Hair follicular keratinocyte (primary cell): ENCODE results near the gene FAM228B. TPM values are rescaled to one million over a fixed set of nuclear protein-coding genes. Genes with fewer than 3 reads are reported as not detected.

Source experiments
- total RNA-seq: library from RNA; depleted of rRNA; stranded (reverse); fragments of >200 nt; gene quantifications from 2 replicates; pipeline ENCODE4 v1.2.3, GENCODE V29; 2015

Gene FAM228B
- 2.4 and 3.6 TPM in 2 replicates for total RNA-seq

DNA sequence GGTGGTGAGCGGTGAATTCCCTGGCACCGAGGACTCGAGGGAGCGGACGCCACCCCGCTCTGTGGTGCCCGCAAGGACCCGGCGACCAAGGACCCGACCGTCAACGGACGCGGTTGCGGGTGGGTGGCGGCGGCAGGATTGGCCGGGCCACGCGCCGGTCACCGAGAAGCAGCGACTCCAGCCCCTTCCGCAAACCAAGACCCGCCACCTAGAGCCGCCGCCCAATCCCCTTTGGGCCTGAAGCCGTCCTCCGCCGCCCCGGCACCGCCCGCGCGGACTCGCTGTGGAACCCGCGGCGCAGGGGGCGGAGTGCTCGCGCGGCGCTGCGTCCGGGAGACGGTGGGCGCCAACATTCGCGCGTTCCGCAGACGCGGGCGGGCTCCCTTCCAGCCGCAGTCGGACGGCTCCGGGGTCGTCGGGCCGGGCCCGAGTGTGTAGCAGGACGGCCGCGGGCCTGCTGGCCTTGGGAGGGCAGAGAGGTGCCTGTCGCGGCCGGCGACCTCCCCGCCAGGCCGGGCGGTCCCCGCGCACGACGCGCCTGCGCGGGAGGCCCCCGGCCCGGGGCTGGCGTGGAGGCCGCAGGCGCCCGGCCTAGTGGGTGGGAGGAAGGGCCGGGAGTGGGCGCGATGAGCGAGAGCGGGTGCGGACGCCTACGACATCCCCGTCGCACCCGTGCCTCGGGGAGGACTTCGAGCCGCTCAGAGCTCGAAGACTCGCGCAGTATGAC, at the start of gene FAM228B, which contains the start of gene PFN4:
Gene FAM228B, plus strand, starts transcription at position 275 of the 727 bp plus-strand sequence. CDS start 893 bp downstream, outside the sequence.
Gene PFN4, minus strand, starts transcription at position 140 of the 727 bp plus-strand sequence. CDS start 799 bp downstream, outside the sequence.

DNA sequence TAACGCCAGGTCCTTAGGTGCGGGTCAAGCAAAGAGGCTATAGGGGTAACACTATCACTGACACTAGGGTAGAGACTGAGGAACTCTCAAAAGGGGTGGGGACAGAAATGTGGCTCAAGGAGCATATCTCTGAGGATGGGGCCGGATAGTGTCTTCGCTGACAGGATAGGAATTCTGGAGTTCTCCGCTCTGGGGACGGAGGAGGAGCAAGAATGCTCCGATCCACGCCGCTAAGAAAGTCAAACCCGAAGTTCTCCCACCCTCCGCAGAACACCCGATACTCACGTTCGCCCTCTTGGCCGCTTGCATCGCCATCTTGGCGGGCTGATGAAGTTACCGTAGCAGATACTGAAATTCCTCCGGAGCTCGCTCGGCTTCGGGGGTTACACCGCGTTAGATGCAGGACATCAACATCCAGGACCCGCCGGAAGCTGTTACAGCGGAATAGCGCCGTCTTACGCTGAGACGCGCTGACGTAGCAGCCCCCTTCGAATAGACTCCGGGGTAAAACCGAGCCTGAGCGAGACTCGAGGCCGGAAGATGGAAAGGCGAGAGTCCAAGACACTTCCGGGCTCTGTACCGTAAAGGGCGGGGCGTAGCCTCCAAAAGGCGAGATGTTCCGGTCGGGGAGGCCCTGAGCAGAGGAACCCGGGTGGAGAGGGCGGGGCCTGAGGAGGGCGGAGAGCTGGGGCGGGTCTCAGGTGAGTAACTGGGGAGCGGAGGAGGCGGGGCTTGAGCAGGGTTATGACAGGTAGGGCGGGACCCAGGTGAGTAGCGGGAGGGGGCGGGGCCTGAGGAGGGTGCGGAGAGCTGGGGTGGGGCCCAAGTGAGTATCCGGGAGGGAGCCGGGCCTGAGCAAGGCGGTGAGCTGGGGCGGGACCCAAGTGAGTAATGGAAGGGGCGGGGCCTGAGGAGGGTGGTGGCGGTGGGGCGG, 47.1 kb upstream of the FAM228B start, which contains the start of gene SF3B6:
Gene SF3B6, minus strand, starts transcription at position 412 of the 934 bp plus-strand sequence. Its CDS starts 97 bp downstream, at position 315.

DNA sequence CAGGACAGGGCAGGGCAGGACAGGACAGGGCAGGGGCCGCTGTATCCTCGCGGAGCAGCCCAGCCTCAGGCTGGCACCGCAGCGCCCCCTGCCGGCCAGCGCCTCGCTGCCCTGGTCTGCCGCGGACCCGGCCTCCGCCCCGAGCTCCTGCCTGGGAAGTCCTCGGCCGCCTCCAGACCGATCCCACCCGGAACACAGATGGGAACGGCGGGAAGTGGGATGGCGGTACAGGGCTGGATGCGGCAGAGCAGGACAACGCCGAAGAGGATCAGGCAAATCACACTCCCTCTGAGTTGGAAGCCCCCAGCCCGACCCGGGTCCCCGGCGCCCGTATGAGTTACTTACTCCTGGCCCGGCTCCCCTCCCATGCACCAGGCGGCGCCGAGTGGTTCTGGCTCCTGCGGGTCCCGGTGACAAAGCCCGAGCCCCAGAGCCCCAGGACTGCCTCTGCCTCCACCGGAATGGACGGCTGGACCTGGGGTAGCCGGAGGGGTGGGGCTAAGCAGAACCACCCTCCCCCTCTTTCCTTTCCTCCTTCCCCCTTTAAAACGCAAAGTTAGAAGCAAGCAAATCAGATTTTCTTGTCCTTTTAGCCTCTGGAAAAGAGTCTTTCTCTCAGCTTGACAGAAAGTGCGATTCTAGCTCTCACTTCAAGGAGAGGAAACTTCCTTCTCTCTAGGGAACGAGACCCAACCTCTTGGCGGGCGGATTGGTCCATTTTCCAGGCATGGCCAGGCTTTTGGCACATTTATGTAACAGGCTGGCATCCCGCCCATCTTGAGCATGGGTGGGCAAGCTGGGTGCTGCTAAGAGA, 38.7 kb upstream of the FAM228B start, which contains the start of gene TP53I3:
Gene TP53I3, minus strand, starts transcription at position 449 of the 814 bp plus-strand sequence. CDS start 508 bp downstream, outside the sequence.

DNA sequence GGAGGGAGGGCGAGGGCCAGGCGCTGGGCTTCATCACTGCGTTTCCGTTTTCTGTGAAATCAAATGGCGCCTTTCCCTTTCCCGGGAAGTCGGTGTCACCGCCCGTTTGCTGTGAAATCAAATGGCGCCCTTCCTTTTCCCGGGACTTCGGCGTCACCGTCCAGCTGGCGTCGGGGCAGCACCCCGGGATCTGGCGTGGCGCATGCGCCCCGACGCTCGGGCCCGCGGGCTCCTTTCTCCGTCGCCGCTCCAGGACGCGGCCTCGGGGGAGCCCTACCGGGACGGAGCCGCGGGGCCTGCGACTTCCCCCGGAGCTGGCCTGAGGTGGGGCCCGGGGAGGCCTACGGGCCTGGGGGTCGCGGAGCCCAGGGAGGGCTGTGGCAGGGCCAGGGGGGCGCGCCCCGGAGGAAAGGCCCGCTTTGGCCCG, 51.6 kb downstream of the FAM228B start, which contains the start of gene FAM228A:
Gene FAM228A, plus strand, starts transcription at position 203 of the 427 bp plus-strand sequence. CDS start 428 bp downstream, outside the sequence.

Other genes with a start within 250 kb of the FAM228B start
- 3.5 and 3.9 TPM in 2 replicates for gene ATAD2B, start 196.3 kb upstream of the FAM228B start, total RNA-seq
- gene UBXN2A, start 183.0 kb upstream of the FAM228B start, total RNA-seq: 9.9 and 12.3 TPM in 2 replicates
- gene MFSD2B, start 113.4 kb upstream of the FAM228B start, total RNA-seq: not detected in 2 replicates
- gene WDCP, start 76.1 kb upstream of the FAM228B start, total RNA-seq: 5.6 and 8.1 TPM in 2 replicates
- 12.2 and 23.0 TPM in 2 replicates for gene FKBP1B, start 73.7 kb upstream of the FAM228B start, total RNA-seq
- 264 and 278 TPM in 2 replicates for gene SF3B6, start 47.1 kb upstream of the FAM228B start, total RNA-seq
- gene TP53I3, start 38.6 kb upstream of the FAM228B start, total RNA-seq: 40.8 and 43.4 TPM in 2 replicates
- 0.39 TPM in 1 of 2 replicates, not detected in the other for gene PFN4, start 135 bp upstream of the FAM228B start, total RNA-seq
- not detected in 2 replicates for gene FAM228A, start 51.6 kb downstream of the FAM228B start, total RNA-seq
- gene ITSN2, start 237.1 kb downstream of the FAM228B start, total RNA-seq: 15.2 and 23.5 TPM in 2 replicates